ENCODE measurements around the gene KIAA0513.
A peak's percentile ranks its signal among the peaks of the same experiment; 100 is the strongest.
"Not testable (repeated sequence)": the region's sequence is repeated elsewhere in the genome, so short reads cannot be mapped to it uniquely, and the experiment has no call there.

The KIAA0513 gene

DNA sequence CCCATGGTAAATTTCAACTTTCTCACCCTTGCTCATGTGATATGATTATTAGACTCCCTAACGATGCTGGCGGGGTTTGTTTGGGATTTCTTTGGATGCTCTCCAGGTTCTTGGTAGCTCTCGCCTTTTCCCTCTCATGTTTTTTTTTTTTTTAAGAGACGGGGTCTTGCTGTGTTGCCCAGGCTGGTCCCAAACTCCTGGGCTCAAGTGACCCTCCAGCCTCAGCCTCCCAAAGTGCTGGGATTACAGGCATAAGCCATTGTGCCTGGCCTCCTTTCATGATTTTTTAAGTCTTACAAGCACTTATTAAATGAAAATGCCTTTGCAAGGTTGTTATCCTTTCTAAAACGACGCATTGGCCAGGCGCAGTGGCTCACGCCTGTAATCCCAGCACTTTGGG, 24.1 kb downstream of the KIAA0513 start:
- DNase-seq = no peak

DNA sequence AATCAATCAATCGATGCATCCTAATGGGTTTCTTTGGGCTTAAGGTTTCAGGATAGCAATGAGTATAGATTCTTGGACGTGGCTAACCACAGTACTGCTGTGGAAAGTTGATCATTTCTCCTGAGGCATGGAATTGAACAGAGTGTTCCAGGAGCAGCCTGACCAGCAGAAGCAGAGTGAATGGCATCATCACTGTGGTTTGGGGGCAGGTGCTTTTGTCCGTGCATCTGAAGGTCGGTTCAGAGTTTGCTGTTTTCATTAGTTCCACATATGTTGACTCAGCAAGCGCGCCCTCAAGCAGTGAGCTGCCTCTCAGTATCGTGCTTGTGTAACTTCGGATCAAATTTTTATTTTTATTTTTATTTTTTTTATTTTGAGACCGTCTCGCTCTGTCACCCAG, 24.9 kb downstream of the KIAA0513 start:
- DNase-seq = no peak

- not testable (repeated sequence) for DNase-seq
These were observed 26.7 kb downstream of the KIAA0513 start for GRCh38 chr16:85054321-85054720.

DNA sequence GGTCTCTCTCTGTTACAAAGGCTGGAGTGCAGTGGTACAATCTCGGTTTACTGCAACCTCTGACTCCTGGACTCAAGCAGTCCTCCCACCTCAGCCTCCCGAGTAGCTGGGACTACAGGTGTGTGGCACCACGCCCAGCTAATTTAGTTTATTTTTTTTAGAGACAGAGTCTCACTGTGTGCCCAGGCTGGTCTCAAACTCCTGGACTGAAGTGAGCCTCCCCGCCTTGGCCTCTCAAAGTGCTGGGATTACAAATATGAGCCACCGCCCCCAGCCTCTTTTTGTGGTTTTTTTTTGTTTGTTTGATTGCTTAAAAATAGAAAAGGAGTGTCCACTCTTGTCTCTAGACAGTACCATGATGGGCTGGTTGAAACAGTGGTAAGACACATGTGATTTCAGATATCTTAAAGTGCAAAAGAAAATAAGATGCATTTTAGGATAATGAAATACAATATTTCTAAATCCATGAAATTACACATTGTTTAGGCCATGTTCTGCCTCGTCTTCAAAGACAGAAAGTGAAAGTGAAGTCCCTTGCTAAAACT, 27.4 kb downstream of the KIAA0513 start:
- no peak for DNase-seq

DNA sequence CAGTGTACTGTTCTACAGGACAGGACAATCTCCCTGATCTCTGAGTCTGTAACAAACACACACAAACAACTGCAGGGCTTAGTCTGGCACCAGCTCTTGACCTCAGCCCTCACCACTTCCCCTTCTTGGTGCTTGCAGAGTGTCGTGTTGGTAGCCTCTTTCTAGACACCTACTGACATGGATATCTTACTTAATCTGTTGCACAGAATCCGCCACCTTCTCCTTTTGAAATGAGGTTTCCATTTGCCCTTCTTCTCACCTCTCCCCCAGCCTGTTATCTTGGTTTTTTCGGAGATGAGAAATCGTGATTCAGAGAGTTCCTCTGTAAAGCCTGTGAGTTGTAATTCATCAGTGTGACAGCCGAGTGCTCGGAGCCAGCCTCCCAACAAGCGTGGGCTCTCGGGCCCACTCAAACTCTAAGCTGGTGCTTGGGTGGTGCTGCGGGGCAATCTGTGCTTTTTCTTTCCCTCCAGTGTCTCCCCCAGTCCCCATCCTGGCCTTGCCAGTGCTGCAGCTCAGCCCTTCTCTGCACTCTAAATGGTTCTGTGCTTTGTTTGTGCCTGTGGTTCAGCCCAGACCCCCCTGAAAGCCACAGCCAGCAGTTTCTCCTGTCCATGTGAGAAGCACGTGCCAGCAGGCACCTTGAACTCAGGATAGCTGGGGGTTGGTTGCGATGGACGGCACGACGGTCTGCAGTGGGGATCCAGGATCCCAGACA, 28.1 kb downstream of the KIAA0513 start:
- DNase-seq = no peak

DNA sequence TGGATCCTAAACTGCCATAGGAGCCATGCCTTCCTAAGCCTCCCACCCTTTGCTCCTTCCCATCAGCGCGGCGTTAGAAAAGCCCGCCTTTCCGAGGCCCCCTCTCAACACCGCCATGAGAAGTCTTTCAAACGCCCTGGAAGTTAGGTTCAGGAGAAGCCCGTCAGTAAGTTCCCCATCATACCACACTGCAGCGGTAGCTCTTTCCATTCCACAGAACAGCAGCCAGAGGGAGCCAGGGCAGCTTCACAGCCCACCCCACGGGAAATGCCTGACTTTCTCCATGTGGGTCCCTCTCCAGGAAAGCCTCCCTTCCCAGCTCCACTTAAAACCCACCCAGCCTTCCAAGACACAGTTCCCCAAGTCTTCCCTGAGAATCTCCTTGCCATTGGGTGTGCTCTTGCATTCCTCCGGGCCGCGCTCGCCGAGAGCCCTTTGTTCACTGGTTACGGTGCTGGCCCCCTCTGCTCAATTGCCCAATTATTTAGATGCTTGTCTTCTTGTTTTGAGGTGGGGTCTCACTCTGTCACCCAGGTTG, 28.7 kb downstream of the KIAA0513 start:
- no peak for DNase-seq

GRCh38 chr16:85057212-85057889, 29.8 kb downstream of the KIAA0513 start:
- no peak for DNase-seq

- DNase-seq = no peak
These were observed 30.4 kb downstream of the KIAA0513 start for GRCh38 chr16:85057948-85058347.

GRCh38 chr16:85058909-85059308, 31.3 kb downstream of the KIAA0513 start:
- DNase-seq = no peak

DNA sequence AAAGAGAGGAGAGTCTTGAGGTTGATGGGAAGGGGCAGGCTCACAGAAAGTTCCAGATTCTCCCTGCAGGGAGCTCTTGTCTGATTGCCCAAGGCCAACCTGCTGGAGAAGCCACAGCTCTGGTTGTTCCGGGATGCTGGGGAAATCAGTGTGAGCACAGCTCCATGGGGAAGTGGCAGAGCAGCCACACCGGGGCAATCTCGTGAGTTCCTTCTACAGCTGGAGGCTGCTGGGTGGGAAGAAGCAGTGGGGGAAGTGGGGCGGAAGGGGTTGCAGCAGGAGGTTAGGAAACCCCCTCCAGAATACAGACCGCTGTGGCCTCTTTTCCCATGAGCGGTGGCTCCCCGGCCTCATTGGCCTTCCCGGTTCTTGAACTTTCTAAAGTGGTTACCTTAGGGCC, 34.0 kb downstream of the KIAA0513 start:
- no peak for DNase-seq

DNA sequence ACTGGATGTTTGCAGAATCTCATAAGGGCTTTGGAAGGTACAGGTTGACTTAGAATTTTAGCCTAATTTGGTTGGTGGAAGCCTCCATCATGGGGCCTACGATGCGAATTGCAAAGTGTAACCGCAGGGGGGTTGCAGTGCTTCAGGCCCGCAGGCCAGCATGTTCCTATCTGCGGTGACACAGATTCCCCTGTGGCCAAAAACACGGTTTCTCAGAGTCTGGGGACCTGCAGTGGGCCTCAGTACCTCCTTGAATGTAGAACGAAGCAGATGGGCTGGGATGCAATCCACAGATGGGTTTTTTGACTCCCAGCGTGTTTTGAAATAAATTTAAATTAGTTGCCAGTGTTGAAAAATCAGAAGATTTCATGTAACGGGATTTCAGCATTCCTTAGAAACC, 34.7 kb downstream of the KIAA0513 start:
- DNase-seq = no peak

DNA sequence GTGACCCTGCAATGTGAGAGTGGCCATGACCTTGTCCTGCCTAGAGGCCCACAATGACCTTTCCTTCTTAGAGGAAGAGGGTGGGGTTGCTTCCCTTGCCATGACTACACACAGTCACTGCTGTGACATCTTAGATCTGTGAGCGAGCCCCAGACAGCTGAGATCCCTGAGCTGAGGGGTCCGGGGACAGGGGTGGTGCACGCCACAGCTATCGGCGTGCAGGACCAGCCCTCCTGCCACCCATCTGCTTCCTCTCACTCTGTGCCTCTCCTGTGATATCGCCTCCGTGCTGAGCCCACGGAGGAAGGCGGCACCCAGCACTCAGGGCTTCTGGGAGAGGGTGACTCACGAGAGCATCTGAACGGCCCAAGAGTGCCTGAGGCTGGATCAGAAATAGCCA, 35.2 kb downstream of the KIAA0513 start:
- no peak for DNase-seq

DNA sequence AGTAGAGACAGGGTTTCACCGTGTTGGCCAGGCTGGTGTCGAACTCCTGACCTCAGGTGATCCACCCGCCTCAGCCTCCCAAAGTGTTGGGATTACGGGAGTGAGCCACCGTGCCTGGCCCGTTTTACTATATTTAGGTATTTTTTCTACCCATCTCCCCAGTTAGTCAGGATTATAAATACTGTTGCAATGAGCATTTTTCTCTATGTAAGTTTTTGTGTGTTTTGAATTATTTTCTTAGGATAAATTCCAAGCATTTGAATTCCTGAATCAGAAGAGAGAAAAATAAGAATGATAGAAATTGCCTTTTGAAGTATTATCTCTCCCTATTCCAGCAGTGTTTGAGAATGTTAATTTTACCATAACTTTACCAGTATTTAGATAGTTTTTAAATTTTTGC, 36.6 kb downstream of the KIAA0513 start:
- DNase-seq = no peak

- DNase-seq = no peak
These were observed 37.5 kb downstream of the KIAA0513 start for GRCh38 chr16:85065099-85065498.

DNA sequence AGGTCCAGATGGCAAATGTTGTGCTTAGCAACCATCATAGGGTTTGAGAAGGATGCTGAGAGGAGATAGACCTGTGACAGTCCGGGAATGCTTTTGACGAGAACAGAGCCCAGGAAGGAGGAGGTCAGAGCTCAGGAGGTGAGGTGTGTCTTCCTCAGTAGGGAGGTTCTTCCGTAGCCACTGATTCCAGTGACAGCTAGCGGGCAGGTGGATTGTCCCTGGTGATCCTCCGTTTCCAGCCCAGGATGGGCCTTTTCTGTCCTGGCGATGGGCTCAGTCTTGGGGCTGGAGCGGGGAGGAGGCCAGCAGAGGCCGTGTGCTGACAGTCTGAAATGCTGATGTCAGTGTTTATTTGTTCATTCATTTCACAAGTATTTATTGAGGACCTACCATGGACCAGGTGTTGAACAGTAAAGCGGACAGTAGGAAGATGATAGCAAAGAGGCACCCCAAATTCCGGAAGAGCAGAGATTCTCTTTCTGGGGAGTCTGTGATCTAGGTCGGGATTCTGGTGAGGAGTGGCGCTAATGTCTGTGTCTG, 38.8 kb downstream of the KIAA0513 start:
- no peak for DNase-seq

DNA sequence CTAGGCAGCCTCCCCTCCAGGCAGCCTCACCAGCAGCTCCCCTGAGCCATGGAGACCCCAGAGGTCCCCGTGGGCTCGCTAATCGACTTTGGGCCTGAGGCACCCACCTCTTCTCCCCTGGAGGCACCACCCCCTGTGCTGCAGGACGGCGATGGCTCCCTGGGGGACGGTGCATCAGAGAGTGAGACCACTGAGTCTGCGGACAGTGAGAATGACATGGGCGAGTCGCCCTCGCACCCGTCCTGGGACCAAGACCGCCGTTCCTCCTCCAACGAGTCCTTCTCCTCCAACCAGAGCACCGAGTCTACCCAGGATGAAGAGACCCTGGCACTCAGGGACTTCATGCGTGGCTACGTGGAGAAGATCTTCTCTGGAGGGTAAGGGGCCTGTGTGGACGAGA, 39.4 kb downstream of the KIAA0513 start:
- DNase-seq = no peak

DNA sequence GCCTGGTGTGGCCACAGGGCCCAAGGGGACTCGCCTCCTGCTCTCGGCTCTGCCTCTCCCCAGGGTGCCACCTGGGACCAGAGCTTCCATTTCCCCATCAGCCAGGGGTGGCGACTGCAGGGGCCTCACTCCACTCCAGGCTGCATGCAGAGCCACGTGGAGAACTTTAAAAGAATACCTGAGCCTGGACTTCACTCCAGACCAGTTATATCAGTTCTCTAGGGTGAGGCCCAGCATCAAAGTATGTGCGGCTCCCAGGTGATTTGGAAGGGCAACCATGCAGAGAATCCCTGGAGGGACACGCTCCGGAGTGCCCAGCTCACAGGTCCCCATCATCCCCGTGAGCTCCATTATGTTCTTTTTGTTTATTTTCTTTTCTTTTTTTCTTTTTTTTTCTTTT, 39.8 kb downstream of the KIAA0513 start:
- no peak for DNase-seq

DNA sequence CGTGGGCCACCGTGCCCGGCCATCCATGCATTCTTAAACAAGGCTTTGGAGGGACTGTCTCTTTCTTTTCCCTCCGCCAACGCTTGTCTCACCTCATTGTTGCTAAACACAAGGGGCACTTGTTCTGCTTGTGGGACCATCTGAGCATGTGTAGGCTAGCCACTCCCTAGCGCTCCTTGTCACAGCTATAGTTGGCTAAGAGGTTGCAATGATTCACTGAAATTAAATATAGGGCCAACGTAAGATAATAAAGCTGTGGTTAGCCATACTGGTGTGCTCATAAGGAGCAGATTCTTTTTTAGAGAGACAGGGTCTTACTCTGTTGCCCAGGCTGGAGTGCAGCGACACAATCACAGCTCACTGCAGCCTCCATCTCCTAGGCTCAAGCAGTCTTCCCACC, 41.2 kb downstream of the KIAA0513 start:
- DNase-seq = no peak

DNA sequence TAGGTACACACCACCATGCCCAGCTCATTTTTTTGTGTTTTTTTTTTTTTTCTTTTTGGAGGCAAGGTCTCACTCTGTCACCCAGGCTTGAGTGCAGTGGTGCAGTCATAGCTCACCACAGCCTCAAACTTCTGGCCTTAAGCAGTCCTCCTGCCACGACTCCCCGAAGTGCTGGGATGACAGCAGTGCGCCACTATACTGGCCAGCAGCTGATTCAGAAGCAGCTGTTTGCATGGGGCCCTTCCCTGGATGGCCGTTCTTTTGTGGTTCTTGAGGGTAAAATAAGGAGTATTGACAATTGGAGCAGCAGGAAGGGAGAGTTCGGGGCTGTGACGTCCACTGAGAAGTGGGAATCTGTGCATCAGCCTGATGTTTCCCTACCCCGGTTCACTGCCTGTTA, 41.6 kb downstream of the KIAA0513 start:
- no peak for DNase-seq

GRCh38 chr16:85072076-85072860, 44.7 kb downstream of the KIAA0513 start:
- DNase-seq = no peak

DNA sequence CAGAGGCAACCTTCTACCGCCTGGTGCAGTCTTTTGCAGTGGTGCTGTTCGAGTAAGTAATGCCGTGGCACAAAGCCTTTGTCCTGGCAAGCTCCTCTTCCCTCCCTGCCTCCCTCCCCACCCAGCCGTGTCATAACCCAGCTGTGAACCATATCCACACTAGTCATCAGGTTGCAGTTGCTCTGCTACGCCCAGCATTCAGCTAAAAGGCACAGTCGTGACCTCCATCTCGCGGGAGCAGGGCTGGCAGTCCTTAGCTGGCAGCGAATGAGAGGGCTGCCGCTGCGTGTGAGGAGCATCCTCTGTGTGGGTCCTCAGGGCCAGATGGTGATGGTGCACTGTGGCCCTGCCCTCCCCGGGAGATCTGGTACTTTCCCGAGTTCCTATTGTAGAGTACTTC, 45.4 kb downstream of the KIAA0513 start:
- DNase-seq = peak; percentile 71

GRCh38 chr16:85074225-85074914, 46.8 kb downstream of the KIAA0513 start:
- no peak for DNase-seq

Measured in left hindlimb (tissue), 1 donor.